Measurements from ENCODE around the gene HECW1.

HECW1 gene

DNA sequence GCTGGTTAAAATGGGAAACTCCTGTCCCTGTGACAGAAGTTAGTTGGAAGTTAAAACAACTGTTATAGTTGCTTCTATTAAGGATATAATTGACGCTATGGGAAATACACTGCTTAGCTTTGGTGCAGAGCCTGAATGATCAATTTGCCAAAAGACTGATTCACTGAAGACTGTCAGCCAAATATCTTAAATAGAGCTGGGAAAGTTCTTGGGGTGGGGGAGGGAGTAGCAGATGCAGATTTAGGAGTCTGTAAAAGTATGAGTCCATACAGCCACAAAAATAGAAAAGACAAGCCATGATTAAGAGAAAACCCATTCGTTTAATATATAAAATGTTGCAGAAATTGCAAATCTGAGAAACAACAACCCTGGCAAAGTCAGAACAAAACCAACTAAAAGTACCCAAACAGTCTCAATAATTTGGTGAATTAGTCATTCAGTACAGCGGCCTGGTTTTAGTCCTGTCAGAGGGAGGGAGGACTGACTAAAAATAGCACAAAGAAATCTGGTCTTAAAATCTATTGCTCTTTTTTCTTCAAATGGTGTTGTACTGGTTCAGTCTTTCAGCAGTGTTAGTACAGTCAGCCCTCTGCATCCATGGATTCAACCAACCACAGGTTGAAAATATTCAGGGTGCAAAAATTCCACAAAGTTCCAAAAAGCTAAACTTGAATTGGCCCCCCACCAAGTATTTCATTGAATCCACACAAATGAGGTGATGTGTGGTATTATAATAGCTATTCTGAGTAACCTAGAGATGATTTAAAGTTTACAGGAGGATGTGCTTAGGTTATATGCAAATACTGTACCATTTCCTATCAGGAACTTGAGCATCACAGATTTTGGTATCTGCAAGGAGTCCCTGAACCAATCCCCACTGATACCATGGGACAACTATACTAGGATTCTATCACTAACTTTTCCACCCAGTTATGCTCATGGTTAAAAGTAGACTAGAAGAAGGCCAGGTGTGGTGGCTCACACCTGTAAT, 500.4 kb downstream of the HECW1 start:
- DNase-seq (ENCODE audit: low spot score in 2 of 2) (peak in 1 of 2 donors; percentile 43), ATAC-seq (peak; percentile 97)
- Mint-ChIP-seq H3K36me3 (no peaks in the 10 kb centered on the region), H3K4me1 (peaks cover 55% of the 10 kb centered on the region), H3K4me3 (peak overlapping the region; percentile 23), H3K27ac (peak overlapping the region; percentile 67), H3K9me3 (no peaks in the 10 kb centered on the region)

All from stimulated activated effector memory CD8-positive, alpha-beta T cell treated with anti-CD3 and anti-CD28 coated beads, Interleukin-12 subunit alpha, Interleukin-12 subunit beta, amount 100 ng/mL, for 72 hours (primary cell).